WTC11 (cell line): Measurements from ENCODE around the gene KRTAP10-2.

Experiments used
- CREM ChIP-seq: sonication (generic); formaldehyde crosslinking; IDR thresholded peaks from 2 replicates; pipeline ENCODE4 v1.8.1; 2022; ENCODE audit warnings: mild to moderate bottlenecking, missing genetic modification reagents, moderate library complexity
- CTCF ChIP-seq: fragments of 200-600 bp; IDR thresholded peaks from 2 replicates; pipeline ENCODE4 v1.8.0; 2022; ENCODE audit warnings: antibody characterized with exemption
- ELF4 ChIP-seq: sonication (generic); formaldehyde crosslinking; IDR thresholded peaks from 2 replicates; pipeline ENCODE4 v1.8.1; 2022; ENCODE audit warnings: low read depth, mild to moderate bottlenecking, moderate library complexity, missing genetic modification reagents
- ESRRA ChIP-seq: sonication (generic); formaldehyde crosslinking; IDR thresholded peaks from 2 replicates; pipeline ENCODE4 v1.8.1; 2022; ENCODE audit warnings: mild to moderate bottlenecking, missing genetic modification reagents, borderline replicate concordance
- IRF2 ChIP-seq: sonication (generic); formaldehyde crosslinking; IDR thresholded peaks from 2 replicates; pipeline ENCODE4 v1.8.0; 2022; ENCODE audit warnings: low read depth, missing genetic modification reagents, borderline replicate concordance
- JUN ChIP-seq: sonication (generic); formaldehyde crosslinking; IDR thresholded peaks from 2 replicates; pipeline ENCODE4 v1.8.0; 2023; ENCODE audit warnings: mild to moderate bottlenecking, missing genetic modification reagents
- NFYB ChIP-seq: sonication (generic); formaldehyde crosslinking; conservative IDR thresholded peaks from 2 replicates; pipeline ENCODE4 v1.8.0; 2022; ENCODE audit warnings: low read depth, missing genetic modification reagents
- NR2C2 ChIP-seq: sonication (generic); formaldehyde crosslinking; IDR thresholded peaks from 2 replicates; pipeline ENCODE4 v1.8.0; 2022; ENCODE audit warnings: mild to moderate bottlenecking, missing genetic modification reagents
- ZNF263 ChIP-seq: sonication (generic); formaldehyde crosslinking; IDR thresholded peaks from 2 replicates; pipeline ENCODE4 v1.8.1; 2022; ENCODE audit warnings: low read depth, mild to moderate bottlenecking, moderate library complexity, missing genetic modification reagents
- TF ChIP-seq, protein P1 (sequence below): sonication (generic); formaldehyde crosslinking; IDR thresholded peaks from 2 replicates; pipeline ENCODE4 v1.8.1; 2023; ENCODE audit warnings: mild to moderate bottlenecking, missing genetic modification reagents
- TF ChIP-seq, protein P2 (sequence below): sonication (generic); formaldehyde crosslinking; IDR thresholded peaks from 2 replicates; pipeline ENCODE4 v1.8.0; 2022; ENCODE audit warnings: mild to moderate bottlenecking, missing genetic modification reagents
- TF ChIP-seq, protein P3 (sequence below): sonication (generic); formaldehyde crosslinking; IDR thresholded peaks from 2 replicates; pipeline ENCODE4 v1.8.1; 2023; ENCODE audit warnings: mild to moderate bottlenecking, missing genetic modification reagents, borderline replicate concordance

GRCh38 chr21:44502171-44502958 is 48.9 kb downstream of the KRTAP10-2 start:
- TF ChIP-seq CTCF (no peak), ELF4 (CRISPR knock-in tag) (no peak), NFYB (CRISPR knock-in tag) (no peak), NR2C2 (CRISPR knock-in tag) (no peak), CREM (CRISPR knock-in tag) (no peak), ESRRA (no peak), IRF2 (CRISPR knock-in tag) (no peak), JUN (CRISPR knock-in tag) (no peak), ZNF263 (CRISPR knock-in tag) (no peak)
- TF ChIP-seq, protein P1, sequence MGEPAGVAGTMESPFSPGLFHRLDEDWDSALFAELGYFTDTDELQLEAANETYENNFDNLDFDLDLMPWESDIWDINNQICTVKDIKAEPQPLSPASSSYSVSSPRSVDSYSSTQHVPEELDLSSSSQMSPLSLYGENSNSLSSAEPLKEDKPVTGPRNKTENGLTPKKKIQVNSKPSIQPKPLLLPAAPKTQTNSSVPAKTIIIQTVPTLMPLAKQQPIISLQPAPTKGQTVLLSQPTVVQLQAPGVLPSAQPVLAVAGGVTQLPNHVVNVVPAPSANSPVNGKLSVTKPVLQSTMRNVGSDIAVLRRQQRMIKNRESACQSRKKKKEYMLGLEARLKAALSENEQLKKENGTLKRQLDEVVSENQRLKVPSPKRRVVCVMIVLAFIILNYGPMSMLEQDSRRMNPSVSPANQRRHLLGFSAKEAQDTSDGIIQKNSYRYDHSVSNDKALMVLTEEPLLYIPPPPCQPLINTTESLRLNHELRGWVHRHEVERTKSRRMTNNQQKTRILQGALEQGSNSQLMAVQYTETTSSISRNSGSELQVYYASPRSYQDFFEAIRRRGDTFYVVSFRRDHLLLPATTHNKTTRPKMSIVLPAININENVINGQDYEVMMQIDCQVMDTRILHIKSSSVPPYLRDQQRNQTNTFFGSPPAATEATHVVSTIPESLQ (CRISPR knock-in tag): no peak
- TF ChIP-seq, protein P2, sequence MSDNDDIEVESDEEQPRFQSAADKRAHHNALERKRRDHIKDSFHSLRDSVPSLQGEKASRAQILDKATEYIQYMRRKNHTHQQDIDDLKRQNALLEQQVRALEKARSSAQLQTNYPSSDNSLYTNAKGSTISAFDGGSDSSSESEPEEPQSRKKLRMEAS (CRISPR knock-in tag): no peak
- TF ChIP-seq, protein P3, sequence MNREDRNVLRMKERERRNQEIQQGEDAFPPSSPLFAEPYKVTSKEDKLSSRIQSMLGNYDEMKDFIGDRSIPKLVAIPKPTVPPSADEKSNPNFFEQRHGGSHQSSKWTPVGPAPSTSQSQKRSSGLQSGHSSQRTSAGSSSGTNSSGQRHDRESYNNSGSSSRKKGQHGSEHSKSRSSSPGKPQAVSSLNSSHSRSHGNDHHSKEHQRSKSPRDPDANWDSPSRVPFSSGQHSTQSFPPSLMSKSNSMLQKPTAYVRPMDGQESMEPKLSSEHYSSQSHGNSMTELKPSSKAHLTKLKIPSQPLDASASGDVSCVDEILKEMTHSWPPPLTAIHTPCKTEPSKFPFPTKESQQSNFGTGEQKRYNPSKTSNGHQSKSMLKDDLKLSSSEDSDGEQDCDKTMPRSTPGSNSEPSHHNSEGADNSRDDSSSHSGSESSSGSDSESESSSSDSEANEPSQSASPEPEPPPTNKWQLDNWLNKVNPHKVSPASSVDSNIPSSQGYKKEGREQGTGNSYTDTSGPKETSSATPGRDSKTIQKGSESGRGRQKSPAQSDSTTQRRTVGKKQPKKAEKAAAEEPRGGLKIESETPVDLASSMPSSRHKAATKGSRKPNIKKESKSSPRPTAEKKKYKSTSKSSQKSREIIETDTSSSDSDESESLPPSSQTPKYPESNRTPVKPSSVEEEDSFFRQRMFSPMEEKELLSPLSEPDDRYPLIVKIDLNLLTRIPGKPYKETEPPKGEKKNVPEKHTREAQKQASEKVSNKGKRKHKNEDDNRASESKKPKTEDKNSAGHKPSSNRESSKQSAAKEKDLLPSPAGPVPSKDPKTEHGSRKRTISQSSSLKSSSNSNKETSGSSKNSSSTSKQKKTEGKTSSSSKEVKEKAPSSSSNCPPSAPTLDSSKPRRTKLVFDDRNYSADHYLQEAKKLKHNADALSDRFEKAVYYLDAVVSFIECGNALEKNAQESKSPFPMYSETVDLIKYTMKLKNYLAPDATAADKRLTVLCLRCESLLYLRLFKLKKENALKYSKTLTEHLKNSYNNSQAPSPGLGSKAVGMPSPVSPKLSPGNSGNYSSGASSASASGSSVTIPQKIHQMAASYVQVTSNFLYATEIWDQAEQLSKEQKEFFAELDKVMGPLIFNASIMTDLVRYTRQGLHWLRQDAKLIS (CRISPR knock-in tag): no peak
